Panc1 (cell line): ENCODE data around the gene NR2F1. TPM values are rescaled to one million over a fixed set of nuclear protein-coding genes. Genes with fewer than 3 reads are reported as not detected.

ENCODE experiments used
- ATAC-seq: fragments of 200-7000 bp; cut with Tn5 transposase; 2 replicates; pipeline ENCODE4 v1.9.1; 2020; ENCODE audit warnings: mild to moderate bottlenecking, moderate library complexity
- BruUV-seq: library from RNA; stranded (reverse); fragments of 400-500 nt; replicated peaks from 2 replicates; lab custom pipeline; 2021; lab: Mats Ljungman, UMichigan
- CTCF ChIA-PET: fragments of 300-600 bp; sonication (Branson Sonifier 250); formaldehyde crosslinking; loops from one replicate; lab custom pipeline; 2022; ENCODE audit warnings: antibody characterized with exemption; lab: Charles Lee
- POLR2A ChIA-PET: fragments of 300-600 bp; sonication (Branson Sonifier 250); formaldehyde crosslinking; loops from one replicate; lab custom pipeline; 2022; ENCODE audit warnings: antibody characterized with exemption; lab: Charles Lee
- DNase-seq: peaks from one replicate; pipeline ENCODE4 v3.0.0-alpha.2; 2010; ENCODE audit warnings: low read depth, low spot score
- H3K27ac ChIP-seq: 2 replicates; pipeline ENCODE4 v1.5.1; 2011; ENCODE audit warnings: mild to moderate bottlenecking, low read length, inconsistent platforms
- H3K27me3 ChIP-seq: fragments of 200-500 bp; sonication (Bioruptor generic); 2 replicates; pipeline ENCODE4 v1.6.0; 2014; ENCODE audit warnings: low read length, inconsistent platforms; ENCODE audit not compliant: control insufficient read depth, insufficient read depth
- H3K36me3 ChIP-seq: fragments of 200-500 bp; sonication (Bioruptor generic); 2 replicates; pipeline ENCODE4 v1.5.1; 2014; ENCODE audit warnings: inconsistent platforms, mild to moderate bottlenecking, low read length, moderate library complexity; ENCODE audit not compliant: control insufficient read depth, insufficient read depth
- H3K4me1 ChIP-seq: 2 replicates; pipeline ENCODE4 v1.5.1; 2011; ENCODE audit warnings: inconsistent platforms, mild to moderate bottlenecking, low read length, moderate library complexity; ENCODE audit not compliant: control insufficient read depth, insufficient read depth
- H3K4me3 ChIP-seq, 2 experiments: 2 replicates each; pipeline ENCODE4 v1.5.1; 2011 to 2012; ENCODE audit warnings: low read depth in 2 of 2, low read length in 2 of 2, mild to moderate bottlenecking in 2 of 2, inconsistent platforms in 1 of 2, moderate library complexity in 1 of 2
- H3K9me3 ChIP-seq: fragments of 200-500 bp; sonication (Bioruptor generic); 2 replicates; pipeline ENCODE4 v1.5.1; 2014; ENCODE audit warnings: low read depth, mild to moderate bottlenecking, inconsistent platforms, low read length, moderate library complexity; ENCODE audit not compliant: control insufficient read depth, insufficient read depth
- CTCF ChIP-seq: fragments of 450-650 bp; IDR thresholded peaks from 2 replicates; pipeline ENCODE4 v1.5.1; 2017; ENCODE audit warnings: mild to moderate bottlenecking
- POLR2AphosphoS5 ChIP-seq: IDR thresholded peaks from 2 replicates; pipeline ENCODE4 v1.6.1; 2012; ENCODE audit warnings: mild to moderate bottlenecking, low read depth, low read length, moderate library complexity
- SIN3A ChIP-seq: IDR thresholded peaks from 2 replicates; pipeline ENCODE4 v1.6.1; 2012; ENCODE audit warnings: low read depth, mild to moderate bottlenecking, low read length, moderate library complexity, borderline replicate concordance; ENCODE audit not compliant: insufficient read depth
- TCF7L2 ChIP-seq: IDR thresholded peaks from 2 replicates; pipeline ENCODE4 v1.6.1; 2011; ENCODE audit warnings: mild to moderate bottlenecking, low read depth, low read length, inconsistent platforms
- in situ Hi-C: cut with HindIII; loops from 2 replicates; pipeline ENCODE4 v1.10.0; 2016; ENCODE audit warnings: low sequenced_read_pairs, low pct_unique_long_range_greater_than_20kb
- intact Hi-C: fragments of 100-400 bp; cut with micrococcal nuclease; formaldehyde crosslinking; loops from one replicate; pipeline ENCODE4 v1.10.0; 2022; ENCODE audit not compliant: unreplicated experiment
- total RNA-seq: library from RNA; stranded (reverse); gene quantifications from one replicate; pipeline ENCODE4 v1.2.1, GENCODE V29; 2021; ENCODE audit not compliant: unreplicated experiment
- TF ChIP-seq, protein P1 (sequence below), 2 experiments: IDR thresholded peaks; 2 replicates each; pipeline ENCODE4 v1.6.1; 2011 to 2012; ENCODE audit warnings: low read depth in 2 of 2, control low read depth in 1 of 2, low read length in 1 of 2, mild to moderate bottlenecking in 1 of 2, moderate library complexity in 1 of 2; ENCODE audit not compliant: insufficient read depth in 1 of 2

NR2F1 gene
- total RNA-seq, 1 experiment from 2014 or later: 49.5 TPM

GRCh38 chr5:93607367-93608258 lies 24.6 kb downstream of the NR2F1 start:
- ATAC-seq: peak; percentile 86
- TF ChIP-seq TCF7L2 (no peak), POLR2AphosphoS5 (no peak), SIN3A (no peak), CTCF (peak; percentile 86)
- TF ChIP-seq, protein P1, sequence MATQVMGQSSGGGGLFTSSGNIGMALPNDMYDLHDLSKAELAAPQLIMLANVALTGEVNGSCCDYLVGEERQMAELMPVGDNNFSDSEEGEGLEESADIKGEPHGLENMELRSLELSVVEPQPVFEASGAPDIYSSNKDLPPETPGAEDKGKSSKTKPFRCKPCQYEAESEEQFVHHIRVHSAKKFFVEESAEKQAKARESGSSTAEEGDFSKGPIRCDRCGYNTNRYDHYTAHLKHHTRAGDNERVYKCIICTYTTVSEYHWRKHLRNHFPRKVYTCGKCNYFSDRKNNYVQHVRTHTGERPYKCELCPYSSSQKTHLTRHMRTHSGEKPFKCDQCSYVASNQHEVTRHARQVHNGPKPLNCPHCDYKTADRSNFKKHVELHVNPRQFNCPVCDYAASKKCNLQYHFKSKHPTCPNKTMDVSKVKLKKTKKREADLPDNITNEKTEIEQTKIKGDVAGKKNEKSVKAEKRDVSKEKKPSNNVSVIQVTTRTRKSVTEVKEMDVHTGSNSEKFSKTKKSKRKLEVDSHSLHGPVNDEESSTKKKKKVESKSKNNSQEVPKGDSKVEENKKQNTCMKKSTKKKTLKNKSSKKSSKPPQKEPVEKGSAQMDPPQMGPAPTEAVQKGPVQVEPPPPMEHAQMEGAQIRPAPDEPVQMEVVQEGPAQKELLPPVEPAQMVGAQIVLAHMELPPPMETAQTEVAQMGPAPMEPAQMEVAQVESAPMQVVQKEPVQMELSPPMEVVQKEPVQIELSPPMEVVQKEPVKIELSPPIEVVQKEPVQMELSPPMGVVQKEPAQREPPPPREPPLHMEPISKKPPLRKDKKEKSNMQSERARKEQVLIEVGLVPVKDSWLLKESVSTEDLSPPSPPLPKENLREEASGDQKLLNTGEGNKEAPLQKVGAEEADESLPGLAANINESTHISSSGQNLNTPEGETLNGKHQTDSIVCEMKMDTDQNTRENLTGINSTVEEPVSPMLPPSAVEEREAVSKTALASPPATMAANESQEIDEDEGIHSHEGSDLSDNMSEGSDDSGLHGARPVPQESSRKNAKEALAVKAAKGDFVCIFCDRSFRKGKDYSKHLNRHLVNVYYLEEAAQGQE (IDR thresholded peaks at IDR 0.05; ENCODE audit: insufficient read depth in 1 of 2, low read depth in 2 of 2, low read length in 1 of 2): peak; percentile 19 to 58; a peak in 2 of 4 replicates
- H3K4me1 ChIP-seq: peaks cover 13% of the 10 kb centered on the region
- peaks cover 35% of the 10 kb centered on the region for H3K27me3 ChIP-seq
- intact Hi-C loops: loop anchor here (5.0 kb wide), 1 partner anchor 195 kb away; no protein-coding TSS in a partner anchor
- no peaks in the 10 kb centered on the region for H3K9me3 ChIP-seq
- no TSS peak for BruUV-seq
- H3K4me3 ChIP-seq: peak overlapping the region; percentile 30 to 68
- no peak for DNase-seq
- in situ Hi-C loops: loop anchor here (25.0 kb wide), 1 partner anchor 205 kb away; no protein-coding TSS in a partner anchor
- peak overlapping the region; percentile 39 for H3K27ac ChIP-seq
- H3K36me3 ChIP-seq: no peaks in the 10 kb centered on the region; the same call in 1 of the 2 replicates
- POLR2A ChIA-PET: interaction anchor here (0.5 kb wide), 2 partner anchors 21 to 25 kb away, joined by 8 to 14 read pairs; partner anchors contain the start of gene NR2F1
- CTCF ChIA-PET: interaction anchor here (0.8 to 1.4 kb wide), 3 partner anchors 192 to 199 kb away, joined by 3 to 9 read pairs (median 4); no protein-coding TSS in a partner anchor

- CTCF ChIA-PET: no interaction called here
- Histone ChIP-seq H3K9me3 (no peaks in the 10 kb centered on the region), H3K27me3 (peaks cover 44% of the 10 kb centered on the region), H3K27ac (no peak overlapping the region), H3K4me1 (peaks cover 17% of the 10 kb centered on the region), H3K36me3 (no peaks in the 10 kb centered on the region; the same call in 1 of the 2 replicates), H3K4me3 (no peak overlapping the region)
- intact Hi-C loops (loop anchor here (5.0 kb wide), 1 partner anchor 193 kb away; no protein-coding TSS in a partner anchor), in situ Hi-C loops (loop anchor here (25.0 kb wide), 1 partner anchor 203 kb away; no protein-coding TSS in a partner anchor)
- POLR2A ChIA-PET: no interaction called here
- BruUV-seq: no TSS peak
- ATAC-seq (no peak), DNase-seq (no peak)
- TF ChIP-seq TCF7L2 (no peak), CTCF (no peak), POLR2AphosphoS5 (no peak), SIN3A (no peak)
- TF ChIP-seq, protein P1 (IDR thresholded peaks at IDR 0.05; ENCODE audit: insufficient read depth in 1 of 2, low read depth in 2 of 2, low read length in 1 of 2): no peak
Measured at GRCh38 chr5:93608855-93609254, 25.8 kb downstream of the NR2F1 start.
